ENCODE measurements around the gene ITGB2.

DNA sequence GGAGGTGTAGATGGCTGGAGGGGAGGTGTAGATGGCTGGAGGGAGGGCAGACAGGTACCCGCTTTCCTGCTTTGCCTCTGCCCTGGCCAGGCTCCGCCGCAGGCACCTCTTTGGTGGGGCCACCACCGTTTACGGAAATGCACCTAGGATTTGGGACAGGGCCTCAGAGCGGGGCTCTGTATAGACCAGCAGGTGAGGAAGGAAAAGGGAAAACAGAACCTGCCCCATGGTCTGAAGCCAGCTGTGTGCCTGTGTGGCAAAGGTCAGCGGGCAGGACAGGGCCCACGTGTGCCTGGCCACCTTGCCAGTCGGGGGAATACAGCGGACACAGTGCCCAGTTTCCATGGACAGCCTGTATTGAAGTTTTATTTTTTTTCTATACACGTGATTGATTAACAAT lies 35.1 kb downstream of the ITGB2 start:
- TF ChIP-seq, protein P1, sequence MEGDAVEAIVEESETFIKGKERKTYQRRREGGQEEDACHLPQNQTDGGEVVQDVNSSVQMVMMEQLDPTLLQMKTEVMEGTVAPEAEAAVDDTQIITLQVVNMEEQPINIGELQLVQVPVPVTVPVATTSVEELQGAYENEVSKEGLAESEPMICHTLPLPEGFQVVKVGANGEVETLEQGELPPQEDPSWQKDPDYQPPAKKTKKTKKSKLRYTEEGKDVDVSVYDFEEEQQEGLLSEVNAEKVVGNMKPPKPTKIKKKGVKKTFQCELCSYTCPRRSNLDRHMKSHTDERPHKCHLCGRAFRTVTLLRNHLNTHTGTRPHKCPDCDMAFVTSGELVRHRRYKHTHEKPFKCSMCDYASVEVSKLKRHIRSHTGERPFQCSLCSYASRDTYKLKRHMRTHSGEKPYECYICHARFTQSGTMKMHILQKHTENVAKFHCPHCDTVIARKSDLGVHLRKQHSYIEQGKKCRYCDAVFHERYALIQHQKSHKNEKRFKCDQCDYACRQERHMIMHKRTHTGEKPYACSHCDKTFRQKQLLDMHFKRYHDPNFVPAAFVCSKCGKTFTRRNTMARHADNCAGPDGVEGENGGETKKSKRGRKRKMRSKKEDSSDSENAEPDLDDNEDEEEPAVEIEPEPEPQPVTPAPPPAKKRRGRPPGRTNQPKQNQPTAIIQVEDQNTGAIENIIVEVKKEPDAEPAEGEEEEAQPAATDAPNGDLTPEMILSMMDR (IDR thresholded peaks at IDR 0.05) = no peak
- no peak for TF ChIP-seq POLR2A (IDR thresholded peaks at IDR 0.05)

Data from tibial nerve (tissue), 3 donors.